DOHH2 (cell line): ENCODE data around the gene NAT8L.
A peak's percentile ranks its signal among the peaks of the same experiment; 100 is the strongest.

Source experiments
- H3F3A ChIP-seq: fragments of 200-600 bp; sonication (generic), shearing (Covaris generic); 2 replicates; pipeline ENCODE4 v1.6.0; 2016; ENCODE audit warnings: antibody characterized with exemption, mild to moderate bottlenecking; ENCODE audit not compliant: control insufficient read depth, insufficient read depth
- H3K27ac ChIP-seq: fragments of 200-600 bp; sonication (generic); 2 replicates; pipeline ENCODE4 v1.5.1; 2014; ENCODE audit warnings: low read depth, mild to moderate bottlenecking, low read length, moderate library complexity
- H3K27me3 ChIP-seq: fragments of 200-600 bp; sonication (generic); 2 replicates; pipeline ENCODE4 v1.6.1; 2014; ENCODE audit warnings: mild to moderate bottlenecking, low read length, mixed read lengths; ENCODE audit not compliant: control insufficient read depth
- H3K36me3 ChIP-seq: fragments of 200-600 bp; sonication (generic); 2 replicates; pipeline ENCODE4 v1.6.1; 2014; ENCODE audit warnings: mild to moderate bottlenecking, low read length, moderate library complexity, mixed read lengths; ENCODE audit not compliant: control insufficient read depth
- H3K4me1 ChIP-seq: fragments of 200-600 bp; sonication (generic); 2 replicates; pipeline ENCODE4 v1.6.1; 2014; ENCODE audit warnings: mild to moderate bottlenecking, low read length, mixed read lengths; ENCODE audit not compliant: control insufficient read depth
- H3K4me2 ChIP-seq: fragments of 200-600 bp; sonication (generic); 2 replicates; pipeline ENCODE4 v1.6.0; 2014; ENCODE audit warnings: mild to moderate bottlenecking, low read length, moderate library complexity
- H3K4me3 ChIP-seq: fragments of 200-600 bp; sonication (generic); 2 replicates; pipeline ENCODE4 v1.5.1; 2014; ENCODE audit warnings: mild to moderate bottlenecking, low read length, mixed read lengths
- H3K79me2 ChIP-seq: fragments of 200-600 bp; sonication (generic); 2 replicates; pipeline ENCODE4 v1.6.1; 2014; ENCODE audit warnings: mild to moderate bottlenecking, low read length, mixed read lengths; ENCODE audit not compliant: control insufficient read depth
- H3K9me2 ChIP-seq: fragments of 200-600 bp; sonication (generic); replicated peaks from 2 replicates; pipeline ENCODE4 v1.6.1; 2014; ENCODE audit warnings: mild to moderate bottlenecking, low read length, mixed read lengths; ENCODE audit not compliant: control insufficient read depth
- H3K9me3 ChIP-seq: fragments of 200-600 bp; sonication (generic); 2 replicates; pipeline ENCODE4 v1.6.1; 2014; ENCODE audit warnings: antibody characterized with exemption, low read length, mixed read lengths; ENCODE audit not compliant: control insufficient read depth, insufficient read depth
- H4K20me1 ChIP-seq: fragments of 200-600 bp; sonication (generic); 2 replicates; pipeline ENCODE4 v1.6.0; 2014; ENCODE audit warnings: low read depth, mild to moderate bottlenecking, antibody characterized with exemption, low read length, moderate library complexity; ENCODE audit not compliant: control insufficient read depth, insufficient read depth
- CTCF ChIP-seq: fragments of 200-600 bp; sonication (generic); IDR thresholded peaks from one replicate; pipeline ENCODE4 v1.5.1; 2014; ENCODE audit warnings: antibody characterized with exemption, mild to moderate bottlenecking, low read depth, low read length; ENCODE audit not compliant: poor library complexity, severe bottlenecking
- EZH2phosphoT487 ChIP-seq: fragments of 200-600 bp; sonication (generic); IDR thresholded peaks from 2 replicates; pipeline ENCODE4 v1.6.1; 2017; ENCODE audit warnings: borderline replicate concordance, mild to moderate bottlenecking, antibody characterized with exemption, low read length, moderate library complexity, mixed read lengths

NAT8L gene

DNA sequence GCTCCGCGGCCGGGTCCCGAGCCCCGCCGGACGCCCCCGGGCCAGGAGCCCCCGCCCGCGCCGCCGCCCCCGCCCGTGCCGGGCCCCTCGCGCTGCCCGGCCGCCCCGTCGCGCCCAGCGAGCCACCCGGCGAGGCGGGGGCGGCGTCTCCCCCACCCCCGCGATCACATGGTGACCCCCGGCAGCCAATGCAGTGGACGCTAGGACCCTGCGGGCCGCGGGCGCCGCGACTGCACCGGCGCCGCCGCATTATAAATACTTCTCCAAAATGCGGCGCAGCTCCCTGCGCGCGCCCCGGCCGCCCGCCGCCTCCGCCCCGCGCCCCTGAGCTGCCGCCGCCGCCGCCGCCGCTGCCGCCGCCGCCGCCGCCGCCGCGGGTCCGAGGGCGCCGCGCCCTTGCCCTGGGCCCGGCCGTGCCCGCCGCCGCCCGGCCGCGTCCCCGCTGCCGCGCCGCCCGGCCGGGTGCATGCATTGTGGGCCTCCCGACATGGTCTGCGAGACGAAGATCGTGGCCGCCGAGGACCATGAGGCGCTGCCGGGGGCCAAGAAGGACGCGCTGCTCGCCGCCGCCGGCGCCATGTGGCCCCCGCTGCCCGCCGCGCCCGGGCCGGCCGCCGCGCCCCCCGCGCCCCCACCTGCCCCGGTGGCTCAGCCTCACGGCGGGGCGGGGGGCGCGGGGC lies at the start of gene NAT8L:
Gene NAT8L (plus strand): TSS at position 282 of the 680 bp plus-strand sequence. CDS start 185 bp downstream, at position 467.
- Histone ChIP-seq H4K20me1 (no peaks in the 10 kb centered on the region), H3K4me2 (no peak within 1 kb of the TSS), H3K27ac (no peak within 1 kb of the TSS), H3F3A (no peaks in the 10 kb centered on the region), H3K9me3 (no peaks in the 10 kb centered on the region), H3K9me2 (no peaks in the 10 kb centered on the region), H3K79me2 (no peaks in the 10 kb centered on the region), H3K4me3 (no peak within 1 kb of the TSS), H3K4me1 (no peaks in the 10 kb centered on the region), H3K27me3 (peaks cover 10% of the 10 kb centered on the region), H3K36me3 (no peaks in the 10 kb centered on the region)
- TF ChIP-seq EZH2phosphoT487 (no peak), CTCF (no peak)

DNA sequence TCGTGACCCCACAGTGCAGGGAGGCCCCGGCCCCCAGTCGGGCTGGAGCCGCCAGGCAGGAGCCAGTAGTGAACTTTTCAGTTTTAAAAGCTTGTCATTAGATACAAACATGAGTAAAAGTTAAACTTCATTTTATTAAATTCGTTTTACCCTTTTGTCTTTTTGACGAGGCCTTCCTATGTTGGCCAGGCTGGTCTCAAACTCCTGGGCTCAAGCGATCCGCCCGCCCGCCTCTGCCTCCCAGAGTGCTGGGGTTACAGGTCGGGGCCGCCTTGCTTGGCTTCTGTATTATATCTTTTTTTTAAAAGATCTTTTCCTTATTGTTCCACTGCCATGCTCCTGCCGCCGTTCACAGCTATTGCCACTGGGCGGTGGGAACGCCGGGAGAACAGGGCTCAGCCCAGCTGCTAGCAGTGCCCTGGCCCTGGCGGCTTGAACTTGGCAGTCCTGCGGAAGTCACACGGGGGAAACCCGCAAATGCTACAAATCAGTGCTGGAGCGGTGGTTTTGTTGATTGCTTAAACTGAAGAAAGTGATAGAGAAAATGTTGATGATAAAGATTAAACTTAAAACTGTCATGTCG lies 49.4 kb upstream of the NAT8L start:
- Histone ChIP-seq H3F3A (peaks cover 7% of the 10 kb centered on the region), H3K79me2 (peaks cover 41% of the 10 kb centered on the region), H3K9me2 (no peaks in the 10 kb centered on the region), H3K27me3 (peaks cover 8% of the 10 kb centered on the region), H4K20me1 (peaks cover 9% of the 10 kb centered on the region; the same call in 1 of the 2 replicates), H3K36me3 (peaks cover 29% of the 10 kb centered on the region), H3K9me3 (no peaks in the 10 kb centered on the region), H3K4me2 (peak overlapping the region; percentile 64), H3K4me3 (peak overlapping the region; percentile 93), H3K27ac (peak overlapping the region; percentile 86), H3K4me1 (peaks cover 23% of the 10 kb centered on the region)
- no peak for TF ChIP-seq CTCF
- TF ChIP-seq EZH2phosphoT487 = no peak

DNA sequence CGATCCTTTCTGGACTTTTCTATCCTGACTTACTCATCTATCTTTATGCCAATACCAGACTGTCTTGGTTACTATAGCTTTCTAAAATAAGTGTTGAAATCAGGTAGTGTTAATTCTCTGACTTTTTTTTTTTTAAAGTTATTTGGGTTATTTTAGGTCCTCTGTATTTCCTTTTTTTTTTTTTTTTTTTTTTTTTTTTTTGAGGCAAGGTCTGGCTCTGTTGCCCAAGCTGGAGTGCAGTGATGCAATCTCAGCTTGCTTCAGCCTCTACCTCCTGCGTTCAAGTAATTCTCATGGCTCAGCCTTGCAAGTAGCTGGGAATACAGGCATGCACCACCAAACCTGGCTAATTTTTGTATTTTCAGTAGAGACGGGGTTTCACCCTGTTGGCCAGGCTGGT lies 47.5 kb upstream of the NAT8L start:
- Histone ChIP-seq H3K9me3 (no peaks in the 10 kb centered on the region), H3K79me2 (peaks cover 22% of the 10 kb centered on the region), H3K4me3 (no peak overlapping the region), H3K27me3 (peaks cover 8% of the 10 kb centered on the region), H3K27ac (no peak overlapping the region), H3K4me2 (no peak overlapping the region), H3K4me1 (peaks cover 23% of the 10 kb centered on the region), H4K20me1 (peaks cover 9% of the 10 kb centered on the region; the same call in 1 of the 2 replicates), H3F3A (peaks cover 7% of the 10 kb centered on the region), H3K9me2 (no peaks in the 10 kb centered on the region), H3K36me3 (peaks cover 12% of the 10 kb centered on the region)
- TF ChIP-seq CTCF (no peak), EZH2phosphoT487 (no peak)
